Measurements from ENCODE around the gene SERINC1.

SERINC1 gene

GRCh38 chr6:122400462-122401089 is 71.0 kb downstream of the SERINC1 start:
- no peak for DNase-seq
- in situ Hi-C loops (cut with HindIII; ENCODE audit: low pct_ligation_motif_present, low pct_unique_long_range_greater_than_20kb, low sequenced_read_pairs): no loop called here

- DNase-seq: peak; percentile 16
Measured at GRCh38 chr6:122400121-122400450, 71.5 kb downstream of the SERINC1 start.

GRCh38 chr6:122399348-122400120 is 72.1 kb downstream of the SERINC1 start, which contains the start of gene HSF2:
Gene HSF2 (plus strand): TSS chr6:122399652. CDS start chr6:122399738, 86 bp downstream.
- DNase-seq: peak; percentile 96
- in situ Hi-C loops (cut with HindIII; ENCODE audit: low pct_ligation_motif_present, low pct_unique_long_range_greater_than_20kb, low sequenced_read_pairs): no loop called here

More at GRCh38 chr6:122400121-122400450, 71.5 kb downstream of the SERINC1 start:
- in situ Hi-C loops (cut with HindIII; ENCODE audit: low pct_ligation_motif_present, low pct_unique_long_range_greater_than_20kb, low sequenced_read_pairs): no loop called here

GRCh38 chr6:122399055-122399347 is 72.6 kb downstream of the SERINC1 start:
- in situ Hi-C loops (cut with HindIII; ENCODE audit: low pct_ligation_motif_present, low pct_unique_long_range_greater_than_20kb, low sequenced_read_pairs): no loop called here
- DNase-seq: no peak

- in situ Hi-C loops (cut with HindIII; ENCODE audit: low pct_ligation_motif_present, low pct_unique_long_range_greater_than_20kb, low sequenced_read_pairs): no loop called here
- no peak for DNase-seq
Measured at GRCh38 chr6:122394016-122394415, 77.6 kb downstream of the SERINC1 start.

- in situ Hi-C loops (cut with HindIII; ENCODE audit: low pct_ligation_motif_present, low pct_unique_long_range_greater_than_20kb, low sequenced_read_pairs): no loop called here
- no peak for DNase-seq
Measured at GRCh38 chr6:122393351-122393896, 78.2 kb downstream of the SERINC1 start.

Data from ACHN (cell line).